H1 (cell line): ENCODE data around the gene USP53. TPM values are rescaled to one million over a fixed set of nuclear protein-coding genes. Genes with fewer than 3 reads are reported as not detected.

Source experiments
- CTCF ChIA-PET: fragments of 300-600 bp; sonication (Branson Sonifier 250); formaldehyde crosslinking; loops from one replicate; lab custom pipeline; 2021; ENCODE audit not compliant: partially characterized antibody; lab: Charles Lee
- POLR2A ChIA-PET: fragments of 300-600 bp; sonication (Branson Sonifier 250); formaldehyde crosslinking; loops from one replicate; lab custom pipeline; 2021; ENCODE audit warnings: inconsistent platforms; ENCODE audit not compliant: partially characterized antibody; lab: Charles Lee
- DNase-seq, 2 experiments: peaks; one replicate each; pipeline versions ENCODE4 v3.0.0 to v3.0.0-alpha.2; 2010 to 2022; ENCODE audit warnings: low spot score in 2 of 2, low read depth in 1 of 2, mixed read lengths in 1 of 2
- FAIRE-seq: peaks from 2 replicates; lab custom pipeline; 2011; peaks lifted over from hg19 to GRCh38; lab: Jason Lieb, UNC
- H2AFZ ChIP-seq: 2 replicates; pipeline ENCODE4 v1.8.1; 2012; ENCODE audit warnings: low read length, inconsistent platforms
- H2AK5ac ChIP-seq: 2 replicates; pipeline ENCODE4 v1.6.1; 2013; ENCODE audit warnings: low read depth, low read length
- H2BK120ac ChIP-seq: replicated peaks from 2 replicates; pipeline ENCODE3; 2013; ENCODE audit warnings: low read depth, low read length, inconsistent platforms
- H2BK12ac ChIP-seq: 2 replicates; pipeline ENCODE4 v1.6.1; 2013; ENCODE audit warnings: low read depth, low read length
- H2BK15ac ChIP-seq: 2 replicates; pipeline ENCODE4 v1.6.1; 2013; ENCODE audit warnings: low read length
- H2BK20ac ChIP-seq: 2 replicates; pipeline ENCODE4 v1.6.1; 2013; ENCODE audit warnings: low read length
- H2BK5ac ChIP-seq: 2 replicates; pipeline ENCODE4 v1.6.1; 2013; ENCODE audit warnings: low read depth, low read length
- H3K14ac ChIP-seq: 2 replicates; pipeline ENCODE4 v1.6.1; 2013; ENCODE audit warnings: inconsistent platforms; ENCODE audit not compliant: insufficient read length
- H3K18ac ChIP-seq: 2 replicates; pipeline ENCODE4 v1.6.1; 2013; ENCODE audit warnings: low read length; ENCODE audit errors: extremely low read depth
- H3K23ac ChIP-seq: 2 replicates; pipeline ENCODE4 v1.6.1; 2013; ENCODE audit warnings: inconsistent platforms; ENCODE audit not compliant: insufficient read length
- H3K23me2 ChIP-seq: 2 replicates; pipeline ENCODE4 v1.6.1; 2013; ENCODE audit warnings: low read depth, low read length
- H3K27ac ChIP-seq: 2 replicates; pipeline ENCODE4 v1.6.1; 2011; ENCODE audit warnings: low read depth, low read length, inconsistent platforms
- H3K27me3 ChIP-seq, 4 experiments: replicated peaks in 1 of 4; 1 replicate in 1 of 4; 2 replicates in 3 of 4; pipeline versions ENCODE4 v1.6.1 to v1.8.1; 2011 to 2013; ENCODE audit warnings: low read length in 3 of 4, mild to moderate bottlenecking in 3 of 4, inconsistent platforms in 2 of 4, mixed read lengths in 2 of 4, moderate library complexity in 1 of 4; ENCODE audit not compliant: control insufficient read depth in 3 of 4, insufficient read depth in 3 of 4; ENCODE audit errors: extremely low read depth in 1 of 4
- H3K36me3 ChIP-seq, 4 experiments: 2 replicates each; pipeline versions ENCODE4 v1.6.1 to v1.8.1; 2011 to 2013; ENCODE audit warnings: mild to moderate bottlenecking in 4 of 4, low read length in 3 of 4, moderate library complexity in 2 of 4, control low read depth in 1 of 4, inconsistent platforms in 1 of 4; ENCODE audit not compliant: insufficient read depth in 4 of 4, control insufficient read depth in 2 of 4
- H3K4ac ChIP-seq: replicated peaks from 2 replicates; pipeline ENCODE3; 2013; ENCODE audit warnings: low read length, low read depth, mixed read lengths, inconsistent platforms; ENCODE audit not compliant: insufficient read length
- H3K4me1 ChIP-seq, 4 experiments: replicated peaks in 1 of 4; 1 replicate in 1 of 4; 2 replicates in 3 of 4; pipeline versions ENCODE4 v1.6.1 to v1.8.1; 2011 to 2013; ENCODE audit warnings: low read length in 3 of 4, inconsistent platforms in 2 of 4, mixed read lengths in 1 of 4; ENCODE audit not compliant: insufficient read depth in 4 of 4, control insufficient read depth in 3 of 4
- H3K4me2 ChIP-seq, 2 experiments: 2 replicates each; pipeline versions ENCODE4 v1.6.1 to v1.8.1; 2011 to 2013; ENCODE audit warnings: low read depth in 2 of 2, low read length in 2 of 2, control low read depth in 1 of 2, inconsistent platforms in 1 of 2, mild to moderate bottlenecking in 1 of 2; ENCODE audit not compliant: insufficient read depth in 1 of 2
- H3K4me3 ChIP-seq, 4 experiments: fragments of 200-600, 300-600 bp in 1 of 4; sonication (generic), shearing (Covaris generic), sonication (Bioruptor Twin) in 1 of 4; 2 replicates each; pipeline versions ENCODE4 v1.5.1 to v1.8.1; 2011 to 2016; ENCODE audit warnings: low read length in 4 of 4, low read depth in 3 of 4, control low read depth in 2 of 4, inconsistent platforms in 2 of 4, mild to moderate bottlenecking in 2 of 4, mixed read lengths in 1 of 4, moderate library complexity in 1 of 4; ENCODE audit not compliant: insufficient read depth in 2 of 4; ENCODE audit errors: extremely low read depth in 1 of 4
- H3K56ac ChIP-seq: replicated peaks from 2 replicates; pipeline ENCODE3; 2013; ENCODE audit warnings: low read depth, mild to moderate bottlenecking, mixed read lengths, low read length, inconsistent platforms; ENCODE audit not compliant: insufficient read length
- H3K79me1 ChIP-seq: 2 replicates; pipeline ENCODE4 v1.6.1; 2013; ENCODE audit warnings: low read depth, low read length, control low read depth
- H3K79me2 ChIP-seq, 2 experiments: 2 replicates each; pipeline versions ENCODE4 v1.6.1 to v1.8.1; 2012 to 2013; ENCODE audit warnings: low read length in 2 of 2, mild to moderate bottlenecking in 2 of 2, inconsistent platforms in 1 of 2; ENCODE audit not compliant: insufficient read depth in 2 of 2, control insufficient read depth in 1 of 2
- H3K9ac ChIP-seq, 4 experiments: replicated peaks in 1 of 4; 1 replicate in 1 of 4; 2 replicates in 3 of 4; pipeline versions ENCODE4 v1.6.1 to v1.8.1; 2011 to 2013; ENCODE audit warnings: low read depth in 3 of 4, low read length in 3 of 4, control low read depth in 2 of 4, mild to moderate bottlenecking in 2 of 4, moderate library complexity in 2 of 4, inconsistent platforms in 1 of 4; ENCODE audit errors: extremely low read depth in 1 of 4
- H3K9me3 ChIP-seq, 2 experiments: 2 replicates each; pipeline versions ENCODE4 v1.6.1 to v1.8.1; 2012 to 2013; ENCODE audit warnings: mild to moderate bottlenecking in 2 of 2, moderate library complexity in 2 of 2, control low read depth in 1 of 2, inconsistent platforms in 1 of 2, low read depth in 1 of 2, low read length in 1 of 2, mixed read lengths in 1 of 2; ENCODE audit not compliant: insufficient read depth in 2 of 2
- H4K20me1 ChIP-seq, 2 experiments: replicated peaks in 1 of 2; 2 replicates each; pipeline versions ENCODE3 to v1.8.1; 2011 to 2013; ENCODE audit warnings: inconsistent platforms in 2 of 2, low read length in 2 of 2, mild to moderate bottlenecking in 1 of 2; ENCODE audit not compliant: insufficient read depth in 2 of 2, control insufficient read depth in 1 of 2
- H4K5ac ChIP-seq: 2 replicates; pipeline ENCODE4 v1.6.1; 2013; ENCODE audit warnings: low read length, low read depth, mixed read lengths, inconsistent platforms; ENCODE audit not compliant: insufficient read length
- H4K8ac ChIP-seq: 2 replicates; pipeline ENCODE4 v1.8.0; 2013; ENCODE audit warnings: mild to moderate bottlenecking, moderate library complexity, low read length, inconsistent platforms; ENCODE audit not compliant: insufficient read depth; ENCODE audit errors: extremely low read depth
- H4K91ac ChIP-seq: replicated peaks from 2 replicates; pipeline ENCODE3; 2013; ENCODE audit warnings: low read length, mixed read lengths, inconsistent platforms; ENCODE audit not compliant: insufficient read length
- CHD2 ChIP-seq: IDR thresholded peaks from 2 replicates; pipeline ENCODE4 v1.6.1; 2012; ENCODE audit warnings: low read length, improper control_type of control experiment
- CREB1 ChIP-seq: IDR thresholded peaks from 2 replicates; pipeline ENCODE4 v1.6.1; 2012; ENCODE audit warnings: inconsistent platforms
- KDM4A ChIP-seq: IDR thresholded peaks from one replicate; pipeline ENCODE4 v1.7.1; 2012; ENCODE audit warnings: low read depth, mild to moderate bottlenecking, moderate library complexity, low read length, inconsistent platforms; ENCODE audit not compliant: severe bottlenecking
- PHF8 ChIP-seq: fragments of 200-600 bp; sonication (generic); conservative IDR thresholded peaks from 2 replicates; pipeline ENCODE4 v1.7.1; 2012; ENCODE audit warnings: low read depth, mild to moderate bottlenecking, inconsistent platforms, low read length, moderate library complexity
- POLR2AphosphoS5 ChIP-seq: IDR thresholded peaks from 2 replicates; pipeline ENCODE4 v1.6.1; 2011; ENCODE audit warnings: low read depth, low read length
- POU5F1 ChIP-seq: IDR thresholded peaks from 2 replicates; pipeline ENCODE4 v1.6.1; 2011; ENCODE audit warnings: low read depth, mild to moderate bottlenecking, low read length, moderate library complexity
- RNF2 ChIP-seq: fragments of 200-900, 300-1000 bp; sonication (generic); IDR thresholded peaks from 2 replicates; pipeline ENCODE4 v1.7.1; 2016; ENCODE audit warnings: borderline replicate concordance, low read depth, mild to moderate bottlenecking, antibody characterized with exemption, low read length; ENCODE audit not compliant: poor library complexity, severe bottlenecking; ENCODE audit errors: missing control alignments
- RXRA ChIP-seq: IDR thresholded peaks from 2 replicates; pipeline ENCODE4 v1.6.1; 2011; ENCODE audit warnings: low read depth, mild to moderate bottlenecking, low read length, moderate library complexity; ENCODE audit not compliant: insufficient read depth
- SP4 ChIP-seq: IDR thresholded peaks from 2 replicates; pipeline ENCODE4 v1.6.1; 2012; ENCODE audit warnings: low read length, inconsistent platforms
- TBP ChIP-seq: IDR thresholded peaks from 2 replicates; pipeline ENCODE4 v1.6.1; 2011; ENCODE audit warnings: low read depth, low read length, improper control_type of control experiment
- TCF12 ChIP-seq: IDR thresholded peaks from 2 replicates; pipeline ENCODE4 v1.6.1; 2011; ENCODE audit warnings: low read depth, mild to moderate bottlenecking, low read length
- TEAD4 ChIP-seq: IDR thresholded peaks from 2 replicates; pipeline ENCODE4 v1.6.1; 2012; ENCODE audit warnings: low read depth, low read length, inconsistent platforms, mixed read lengths
- WGBS, 2 experiments: shearing (Covaris generic) in 1 of 2; methylation state at CpG; one replicate each; pipeline versions ENCODE4 v1.1.6 to v1.1.7; 2013 to 2015; ENCODE audit warnings: low lambda C conversion rate in 2 of 2, mixed read lengths in 2 of 2, inconsistent platforms in 1 of 2, low coverage in 1 of 2, missing lambda C conversion rate in 1 of 2; ENCODE audit not compliant: insufficient replicate concordance in 2 of 2, insufficient coverage in 1 of 2, insufficient read length in 1 of 2; ENCODE audit errors: extremely low coverage in 1 of 2, missing lambda C conversion rate in 1 of 2; 5-methylcytosine and 5-hydroxymethylcytosine counted together
- polyA plus RNA-seq, 7 experiments: library from polyadenylated mRNA; depleted of rRNA in 3 of 7; stranded (reverse) in 5 of 7; unstranded in 2 of 7; fragments of >200 nt in 5 of 7; fragments of 200-250 nt in 2 of 7; gene quantifications; 1 replicate in 5 of 7; 2 replicates in 1 of 7; 4 replicates in 1 of 7; pipeline versions ENCODE4 v1.2.1 to v1.2.3, GENCODE V29; 2011 to 2013; ENCODE audit warnings: missing spikeins in 2 of 7, mixed read lengths in 2 of 7
- total RNA-seq: library from RNA; stranded (reverse); fragmentation: NEBNext Ultra II Directional; extraction: Animal tissue kit (Norgen Biotek cat#: 25700); gene quantifications from 2 replicates; pipeline ENCODE4 v1.2.1, GENCODE V29; 2021
- TF ChIP-seq, protein P1 (sequence below): IDR thresholded peaks from 2 replicates; pipeline ENCODE4 v1.6.1; 2012; ENCODE audit warnings: inconsistent platforms
- TF ChIP-seq, protein P2 (sequence below): IDR thresholded peaks from 2 replicates; pipeline ENCODE4 v1.6.1; 2011; ENCODE audit warnings: low read length, improper control_type of control experiment

The USP53 gene
- total and polyA plus RNA-seq, 2 of the 8 experiments (the other 6 are each of a cell fraction or from before 2014, with no cell fraction given), result 2.9 to 14.9 TPM

DNA sequence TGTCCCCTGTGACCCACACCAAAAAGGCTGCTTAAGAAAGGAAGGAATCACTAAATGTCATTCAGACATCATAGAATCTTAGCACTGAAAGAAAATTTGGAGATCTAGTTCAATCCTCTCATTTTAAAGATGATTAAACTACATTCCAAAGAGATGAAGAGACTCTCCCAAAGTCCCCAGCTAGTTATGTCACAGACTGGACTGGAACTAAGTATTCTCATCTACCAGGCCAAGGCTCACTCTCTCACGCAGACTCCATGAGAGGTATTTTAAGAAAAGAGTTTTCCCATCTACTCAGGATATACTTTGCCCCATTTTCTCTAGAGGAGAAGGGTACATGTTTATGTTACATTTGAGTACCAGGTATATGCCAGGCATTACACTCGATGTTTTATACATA lies 102.5 kb downstream of the USP53 start:
- Histone ChIP-seq H3K4me1 (no peaks in the 10 kb centered on the region), H4K8ac (no peak overlapping the region), H2AK5ac (no peak overlapping the region), H3K4me3 (no peak overlapping the region), H3K14ac (no peak overlapping the region), H2BK15ac (no peak overlapping the region), H3K27me3 (no peaks in the 10 kb centered on the region), H3K4me2 (no peak overlapping the region), H3K4ac (no peak overlapping the region), H3K27ac (no peak overlapping the region), H2AFZ (0 out of 2 replicates have a peak overlapping the region, but pooled peaks have one; percentile 18), H3K79me2 (no peaks in the 10 kb centered on the region), H4K5ac (no peak overlapping the region), H3K23me2 (no peaks in the 10 kb centered on the region), H3K23ac (no peak overlapping the region), H3K18ac (no peak overlapping the region), H3K9ac (no peak overlapping the region), H4K91ac (no peak overlapping the region), H2BK12ac (no peak overlapping the region), H3K79me1 (no peaks in the 10 kb centered on the region), H3K56ac (no peak overlapping the region), H3K9me3 (no peaks in the 10 kb centered on the region), H2BK120ac (no peak overlapping the region), H4K20me1 (no peaks in the 10 kb centered on the region), H2BK5ac (no peak overlapping the region), H3K36me3 (no peaks in the 10 kb centered on the region), H2BK20ac (no peak overlapping the region)
- WGBS, 2 experiments, result 80% methylated on average over 2 of the region's 2 CpGs; no CpG with 5 or more reads in 1 of the 2 experiments
- FAIRE-seq (no peak), DNase-seq (no peak)
- POLR2A ChIA-PET, result no interaction called here
- CTCF ChIA-PET, result interaction anchor here (0.6 to 3.5 kb wide), 6 partner anchors 16 to 334 kb away, joined by 3 to 22 read pairs (median 4); no protein-coding TSS in a partner anchor
- TF ChIP-seq CREB1 (no peak), RXRA (no peak), POLR2AphosphoS5 (no peak), CHD2 (no peak), SP4 (no peak), PHF8 (no peak), TCF12 (no peak), TBP (no peak), TEAD4 (no peak), RNF2 (no peak), POU5F1 (no peak), KDM4A (no peak)
- TF ChIP-seq, protein P1, sequence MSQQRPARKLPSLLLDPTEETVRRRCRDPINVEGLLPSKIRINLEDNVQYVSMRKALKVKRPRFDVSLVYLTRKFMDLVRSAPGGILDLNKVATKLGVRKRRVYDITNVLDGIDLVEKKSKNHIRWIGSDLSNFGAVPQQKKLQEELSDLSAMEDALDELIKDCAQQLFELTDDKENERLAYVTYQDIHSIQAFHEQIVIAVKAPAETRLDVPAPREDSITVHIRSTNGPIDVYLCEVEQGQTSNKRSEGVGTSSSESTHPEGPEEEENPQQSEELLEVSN, result no peak
- TF ChIP-seq, protein P2, sequence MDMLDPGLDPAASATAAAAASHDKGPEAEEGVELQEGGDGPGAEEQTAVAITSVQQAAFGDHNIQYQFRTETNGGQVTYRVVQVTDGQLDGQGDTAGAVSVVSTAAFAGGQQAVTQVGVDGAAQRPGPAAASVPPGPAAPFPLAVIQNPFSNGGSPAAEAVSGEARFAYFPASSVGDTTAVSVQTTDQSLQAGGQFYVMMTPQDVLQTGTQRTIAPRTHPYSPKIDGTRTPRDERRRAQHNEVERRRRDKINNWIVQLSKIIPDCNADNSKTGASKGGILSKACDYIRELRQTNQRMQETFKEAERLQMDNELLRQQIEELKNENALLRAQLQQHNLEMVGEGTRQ, result no peak
